GM19395 (cell line): ENCODE data around the gene MEI1.
"Not testable (repeated sequence)": the region's sequence is repeated elsewhere in the genome, so short reads cannot be mapped to it uniquely, and the experiment has no call there.

ENCODE experiments used
- ATAC-seq: cut with Tn5 transposase; IDR thresholded peaks from one replicate; pipeline ENCODE4 v1.9.1; 2021; ENCODE audit warnings: mild to moderate bottlenecking, moderate library complexity; ENCODE audit not compliant: unreplicated experiment

MEI1 gene

DNA sequence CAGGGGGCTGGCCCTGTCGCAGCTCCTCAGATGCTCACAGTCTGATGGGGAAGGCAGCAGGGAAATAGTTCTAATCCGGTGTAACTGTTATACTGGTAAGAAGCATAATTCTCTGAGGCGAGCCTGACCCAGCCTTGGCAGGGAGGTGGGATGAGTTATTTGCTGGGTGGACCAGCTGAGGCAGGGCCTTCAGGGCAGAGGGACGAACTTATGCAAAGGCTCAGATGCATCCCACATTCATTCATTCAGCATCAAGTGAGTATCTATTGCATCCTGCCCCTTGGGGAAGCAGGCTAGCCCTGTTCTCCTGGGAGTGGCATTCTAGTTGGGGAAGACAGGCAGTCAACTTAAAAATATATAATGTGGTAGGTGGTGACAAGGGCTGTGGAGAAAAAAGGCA lies 120.0 kb downstream of the MEI1 start:
- no peak for ATAC-seq

DNA sequence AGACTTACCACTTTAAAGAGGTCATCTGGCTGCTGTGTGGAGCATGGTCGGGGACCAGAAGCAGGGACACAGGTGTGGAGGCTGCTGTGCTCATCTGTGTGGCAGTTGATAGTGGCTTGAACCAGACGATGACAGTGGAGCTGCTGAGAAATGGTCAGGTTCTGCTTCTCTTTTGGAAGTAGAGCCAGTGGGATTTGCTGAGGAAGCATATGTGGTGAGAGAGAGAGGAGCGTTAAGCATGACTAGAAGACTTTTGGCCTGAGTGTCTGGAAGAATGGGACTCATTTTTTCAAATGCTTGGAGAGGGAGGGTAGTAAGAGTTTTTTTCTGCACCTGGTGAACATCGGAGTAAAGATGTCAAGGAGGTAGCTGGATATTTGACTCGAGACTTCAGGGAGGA lies 121.1 kb downstream of the MEI1 start:
- ATAC-seq, result no peak

DNA sequence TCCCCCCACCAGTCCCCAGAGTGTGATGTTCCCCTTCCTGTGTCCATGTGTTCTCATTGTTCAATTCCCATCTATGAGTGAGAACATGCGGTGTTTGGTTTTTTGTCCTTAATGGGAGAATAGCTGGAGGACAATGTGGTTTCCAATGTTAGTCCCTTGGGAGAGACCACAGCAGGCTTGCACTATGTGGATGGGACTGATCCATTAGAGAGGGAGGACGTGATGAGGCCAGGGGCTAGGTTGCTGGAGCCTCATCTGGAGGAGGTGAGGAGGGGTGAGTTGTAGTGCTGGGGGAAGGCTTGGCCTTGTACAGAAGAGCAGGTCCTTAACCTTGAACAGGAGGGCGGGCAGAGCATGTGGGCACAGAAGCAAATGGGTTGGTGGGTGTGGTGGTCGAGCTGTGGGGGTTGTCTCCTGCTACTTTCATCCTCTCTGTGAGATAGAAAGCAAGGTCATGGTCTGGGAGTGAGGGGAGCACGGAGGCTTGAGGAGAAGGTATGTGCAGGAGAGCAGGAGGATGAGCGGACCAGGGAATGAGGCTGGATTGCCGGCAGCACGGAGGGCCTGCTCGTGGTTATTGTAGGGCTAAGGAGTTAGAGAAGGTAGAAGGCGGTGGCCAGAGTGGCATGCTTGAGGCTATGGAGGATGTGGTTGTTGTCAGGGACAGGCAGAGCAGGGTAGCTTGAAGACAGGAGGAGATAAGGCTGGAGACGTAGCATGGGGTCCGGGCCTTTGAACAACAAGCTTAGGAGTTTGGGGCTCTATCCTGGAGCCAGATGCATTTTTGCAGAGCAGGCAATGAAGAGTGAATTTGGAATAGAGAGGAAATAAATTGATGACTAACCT lies 122.4 kb downstream of the MEI1 start:
- ATAC-seq, result no peak

DNA sequence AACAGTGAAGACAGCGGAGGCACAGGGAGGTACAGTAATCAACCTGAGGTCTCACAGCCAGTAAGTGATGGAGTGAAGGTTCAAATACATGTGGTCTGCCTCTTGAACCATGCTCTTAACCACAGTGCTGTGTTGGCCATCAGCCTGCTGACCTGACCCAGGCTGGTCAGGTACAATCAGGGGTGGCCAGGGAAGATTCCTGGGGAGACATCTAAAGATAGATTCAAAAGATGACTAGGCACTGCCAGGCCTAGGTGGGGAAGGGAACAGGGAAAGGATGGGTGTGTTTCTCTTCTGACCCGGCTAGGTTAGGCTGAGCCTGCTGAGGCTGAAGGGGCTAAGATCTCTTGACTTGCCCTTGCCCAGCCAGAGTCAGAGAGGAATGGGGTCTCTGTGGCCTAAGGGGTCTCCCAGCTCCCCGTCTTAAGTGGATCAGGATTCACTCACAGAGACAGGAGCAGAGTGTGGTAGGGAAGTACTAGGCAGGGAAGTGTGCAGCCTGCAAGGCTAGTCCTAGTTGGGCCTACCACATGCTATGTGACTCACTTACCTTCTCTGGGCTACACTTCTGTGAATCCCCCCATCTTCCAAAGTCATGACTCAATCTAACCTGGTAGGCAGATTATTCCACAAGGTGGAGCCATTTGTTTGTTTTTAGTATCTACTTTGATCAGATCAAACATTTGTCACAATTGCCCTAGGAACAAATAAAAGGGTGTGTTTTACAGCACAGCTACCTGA lies 123.2 kb downstream of the MEI1 start:
- ATAC-seq, result no peak

DNA sequence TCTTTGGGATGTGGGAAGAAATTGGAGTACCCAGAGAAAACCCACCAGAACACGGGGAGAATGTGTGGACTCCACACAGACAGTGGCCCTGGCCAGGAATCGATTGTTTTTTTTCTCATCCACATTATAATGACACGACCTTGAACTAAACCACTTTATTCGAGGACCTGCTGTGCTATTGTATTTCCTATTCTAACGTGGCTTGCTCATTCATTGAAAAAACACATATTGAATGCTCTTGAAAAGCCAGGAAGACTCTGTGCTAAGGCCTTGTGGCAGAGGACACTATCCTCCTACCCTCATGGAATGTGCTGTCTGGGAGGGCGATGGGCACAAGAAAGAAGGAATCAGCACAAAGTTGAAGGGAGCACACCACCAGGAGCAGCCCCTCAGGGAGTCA lies 124.5 kb downstream of the MEI1 start:
- no peak for ATAC-seq

DNA sequence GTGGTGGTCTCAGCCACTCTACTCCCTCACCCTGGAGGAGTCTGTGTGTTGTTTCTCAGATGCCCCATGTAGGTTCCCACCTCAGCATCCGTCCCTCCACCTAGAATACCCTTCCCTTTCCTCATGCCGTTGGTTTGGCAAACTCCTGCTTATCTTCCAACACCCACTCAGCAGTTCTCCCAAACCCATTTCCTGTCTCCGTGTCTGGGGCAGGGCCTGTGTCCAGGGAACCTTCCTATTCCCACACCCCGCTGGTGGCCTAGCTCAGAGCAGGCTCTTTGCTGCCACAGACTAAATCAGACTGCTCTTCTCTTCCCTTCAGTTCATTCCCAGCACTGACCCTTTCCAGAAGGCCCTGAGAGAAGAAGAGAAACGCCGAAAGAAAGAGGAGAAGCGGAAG lies 126.1 kb downstream of the MEI1 start:
- no peak for ATAC-seq

DNA sequence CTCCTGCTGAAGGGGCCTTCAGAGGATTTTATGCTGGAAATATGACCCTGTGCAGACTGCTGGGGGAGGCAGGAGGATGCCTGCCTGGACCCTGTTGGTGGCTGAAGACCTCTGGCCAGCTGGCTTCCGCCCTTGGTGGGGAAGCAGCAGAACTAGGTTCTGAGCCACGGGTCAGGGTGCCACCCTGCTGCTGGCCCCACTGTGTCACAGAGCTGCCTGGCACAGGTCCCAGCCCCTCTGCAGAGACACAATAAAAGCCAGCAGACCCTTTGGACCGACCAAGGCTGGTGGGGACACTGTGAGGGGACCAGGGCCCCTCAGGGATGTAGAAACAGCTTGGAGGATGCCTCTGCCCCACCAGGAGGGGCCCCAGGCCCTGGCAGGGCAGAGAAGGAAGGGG lies 126.7 kb downstream of the MEI1 start:
- ATAC-seq, result no peak

DNA sequence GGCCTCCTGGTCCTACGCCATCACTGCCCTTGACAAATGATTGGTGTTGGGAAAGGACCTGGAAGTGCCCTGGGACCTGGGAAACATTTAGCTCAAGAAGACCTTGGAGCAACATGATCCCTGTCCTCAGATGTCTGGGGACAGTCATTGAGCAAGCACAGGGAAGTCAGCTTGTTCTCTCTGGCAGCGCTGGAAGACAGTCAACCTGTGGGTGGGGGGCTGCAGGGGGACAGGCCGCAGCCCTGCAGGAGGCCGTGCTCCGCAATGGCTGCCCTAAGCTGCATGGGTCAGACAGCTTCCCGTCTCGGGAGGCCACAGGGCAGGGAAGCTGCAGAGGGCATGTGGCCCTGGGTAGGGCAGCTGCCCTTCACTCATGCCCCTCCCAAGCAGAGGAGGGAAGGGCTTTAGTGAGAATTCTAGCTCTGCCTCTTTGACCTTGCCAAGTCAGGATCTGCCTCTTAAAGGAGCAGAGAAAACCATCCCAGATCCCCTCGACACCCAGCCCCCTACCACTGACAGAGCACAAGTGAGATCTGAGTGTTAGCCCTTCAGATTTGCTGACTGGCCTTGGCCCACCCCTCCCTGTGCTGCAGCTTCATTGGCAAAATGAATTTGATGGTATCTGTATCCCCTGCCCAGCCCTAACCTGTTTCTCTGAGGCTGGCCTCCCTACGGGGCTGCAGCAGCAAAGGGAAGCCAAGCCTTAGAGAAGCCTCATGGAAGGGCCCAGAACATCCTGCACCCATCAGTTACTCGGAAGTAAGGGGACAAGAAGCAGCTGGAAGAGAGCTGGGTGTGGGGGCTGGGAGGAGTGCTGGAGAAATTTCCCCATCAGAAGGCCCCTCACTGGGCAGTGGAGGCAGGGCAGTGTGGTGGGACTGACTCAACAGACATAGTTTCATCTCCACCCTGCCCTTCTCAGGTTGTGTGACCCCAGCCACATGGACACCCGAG lies 127.4 kb downstream of the MEI1 start:
- ATAC-seq, result no peak

DNA sequence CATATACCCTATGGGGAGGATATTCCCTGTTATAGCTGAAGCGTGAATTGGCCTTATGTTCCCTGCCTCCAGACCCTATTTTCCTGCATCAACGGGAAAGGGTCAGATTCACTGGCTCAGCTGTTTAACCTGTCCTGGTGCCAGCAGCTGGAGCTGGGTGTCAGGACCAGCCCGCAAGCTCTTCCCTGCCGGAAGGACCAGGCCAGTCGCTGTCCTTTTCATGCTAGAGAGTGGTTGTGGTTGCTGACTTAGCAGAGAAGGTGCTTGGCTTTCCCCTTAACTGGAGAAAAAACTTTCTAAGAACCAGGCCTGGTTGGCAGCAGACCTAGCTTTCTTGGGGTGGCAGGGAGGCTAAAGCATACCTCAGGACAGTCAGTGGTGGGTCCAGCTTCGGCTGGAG lies 128.4 kb downstream of the MEI1 start:
- no peak for ATAC-seq

- no peak for ATAC-seq
Observed at GRCh38 chr22:41828516-41828915, 129.2 kb downstream of the MEI1 start.

DNA sequence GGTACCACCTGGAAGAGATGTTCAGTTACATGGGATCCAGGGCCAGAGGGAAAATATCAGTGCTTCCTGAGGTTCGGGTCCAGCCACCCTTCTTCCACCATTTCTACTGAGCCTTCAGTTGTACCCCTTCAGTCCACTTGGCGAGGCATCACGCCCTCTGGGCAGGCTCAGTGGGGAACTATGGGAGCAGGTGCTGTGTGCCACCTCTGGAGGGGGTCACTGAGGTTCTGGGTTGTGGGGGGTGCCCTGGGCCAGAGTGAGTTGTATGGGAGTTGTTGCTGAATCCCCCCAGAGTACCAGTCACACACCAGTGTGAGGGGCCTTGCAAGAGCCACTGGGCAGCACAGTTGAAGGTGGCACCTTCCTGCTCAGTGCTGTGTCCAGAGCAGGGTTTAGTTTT lies 130.9 kb downstream of the MEI1 start:
- no peak for ATAC-seq

DNA sequence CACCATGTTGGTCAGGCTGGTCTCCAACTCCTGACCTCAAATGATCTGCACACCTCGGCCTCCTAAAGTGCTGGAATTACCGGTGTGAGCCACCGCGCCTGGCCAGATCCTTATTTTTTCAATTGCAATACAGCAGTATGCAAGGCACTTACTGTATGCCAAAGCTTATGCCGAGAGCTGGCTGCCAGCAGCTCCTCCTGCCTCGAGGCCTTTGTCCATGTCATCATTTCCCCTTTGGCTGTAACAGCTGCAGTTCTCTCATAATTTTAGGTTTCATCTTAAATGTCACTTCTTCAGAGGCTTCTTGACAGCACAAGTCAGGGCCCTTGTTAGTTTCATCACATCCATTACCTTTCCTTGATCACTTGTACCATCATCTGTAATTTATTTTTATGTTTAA lies 132.1 kb downstream of the MEI1 start:
- no peak for ATAC-seq

DNA sequence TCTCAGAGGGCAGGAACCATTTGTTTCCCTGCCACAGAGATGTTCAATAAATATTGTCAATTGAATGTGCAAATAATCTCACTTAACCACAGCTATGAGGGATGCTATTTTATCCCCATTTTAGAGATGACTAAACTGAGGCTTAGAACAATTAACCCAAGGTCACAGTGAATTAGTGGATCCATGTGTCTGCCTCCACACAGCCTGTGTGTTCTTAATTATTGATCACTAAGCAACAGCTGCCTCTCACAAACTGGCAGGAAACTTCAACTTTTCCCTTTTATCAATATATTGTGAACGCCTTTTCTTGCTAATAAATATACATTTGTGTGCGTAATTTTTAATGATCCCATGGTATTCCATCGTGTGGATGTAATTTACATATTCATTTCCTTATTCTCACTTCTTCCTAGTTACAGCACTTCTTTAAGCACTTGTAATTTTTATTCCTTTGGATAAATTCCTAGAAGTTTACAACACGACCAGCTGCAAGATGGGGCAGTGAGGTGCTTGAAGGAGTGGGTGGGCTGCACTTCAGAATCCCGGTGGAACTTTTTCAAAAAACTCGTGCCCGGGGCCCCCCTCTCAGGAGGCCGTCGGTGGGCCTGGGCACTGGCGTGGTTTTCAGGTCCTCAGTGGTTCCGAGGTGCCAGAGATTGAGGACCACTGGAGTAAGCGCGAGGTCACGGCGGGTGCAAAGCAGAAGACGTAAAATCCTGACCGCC lies 132.7 kb downstream of the MEI1 start:
- no peak for ATAC-seq

DNA sequence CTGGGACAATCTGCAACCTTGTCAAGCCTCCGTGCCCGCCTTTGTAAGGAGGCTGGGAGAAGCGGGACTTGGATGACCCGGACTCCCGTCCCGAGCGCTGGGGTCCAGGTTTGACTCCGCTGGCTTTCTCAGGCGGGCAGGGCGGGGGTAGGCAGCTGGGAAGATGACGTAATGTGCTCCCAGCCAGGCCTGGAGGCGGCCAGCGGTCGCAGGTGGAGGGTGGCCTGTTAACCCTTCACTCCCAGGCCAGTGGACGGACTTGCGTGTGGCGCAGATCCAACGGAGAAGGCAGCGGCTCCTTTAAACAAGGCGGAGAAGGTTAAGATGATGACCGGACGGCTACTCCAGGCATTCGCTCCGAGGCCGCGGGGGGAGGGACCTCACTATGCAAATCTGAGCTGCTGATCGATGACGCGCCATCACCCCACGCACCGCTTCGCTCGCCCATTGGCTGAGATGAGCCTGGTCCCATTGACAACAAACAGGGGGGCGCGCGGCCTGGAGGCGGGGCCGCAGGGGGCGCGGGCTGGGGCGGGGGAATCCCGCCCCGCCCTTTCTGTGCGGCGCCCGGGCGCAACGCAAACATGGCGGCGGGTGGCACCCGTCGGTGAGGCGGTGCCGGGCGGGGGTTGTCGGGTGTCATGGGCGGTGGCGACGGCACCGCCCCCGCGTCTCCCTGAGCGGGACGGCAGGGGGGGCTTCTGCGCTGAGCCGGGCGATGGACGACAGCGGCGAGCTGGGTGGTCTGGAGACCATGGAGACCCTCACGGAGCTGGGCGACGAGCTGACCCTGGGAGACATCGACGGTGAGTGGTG lies 133.5 kb downstream of the MEI1 start, which contains the start of gene SREBF2:
SREBF2 (plus strand) TSS at position 553 of the 816 bp plus-strand sequence; CDS start at position 719, 166 bp downstream.
- ATAC-seq, result peak; percentile 83

GRCh38 chr22:41833369-41834004 lies 134.2 kb downstream of the MEI1 start:
- ATAC-seq, result no peak

DNA sequence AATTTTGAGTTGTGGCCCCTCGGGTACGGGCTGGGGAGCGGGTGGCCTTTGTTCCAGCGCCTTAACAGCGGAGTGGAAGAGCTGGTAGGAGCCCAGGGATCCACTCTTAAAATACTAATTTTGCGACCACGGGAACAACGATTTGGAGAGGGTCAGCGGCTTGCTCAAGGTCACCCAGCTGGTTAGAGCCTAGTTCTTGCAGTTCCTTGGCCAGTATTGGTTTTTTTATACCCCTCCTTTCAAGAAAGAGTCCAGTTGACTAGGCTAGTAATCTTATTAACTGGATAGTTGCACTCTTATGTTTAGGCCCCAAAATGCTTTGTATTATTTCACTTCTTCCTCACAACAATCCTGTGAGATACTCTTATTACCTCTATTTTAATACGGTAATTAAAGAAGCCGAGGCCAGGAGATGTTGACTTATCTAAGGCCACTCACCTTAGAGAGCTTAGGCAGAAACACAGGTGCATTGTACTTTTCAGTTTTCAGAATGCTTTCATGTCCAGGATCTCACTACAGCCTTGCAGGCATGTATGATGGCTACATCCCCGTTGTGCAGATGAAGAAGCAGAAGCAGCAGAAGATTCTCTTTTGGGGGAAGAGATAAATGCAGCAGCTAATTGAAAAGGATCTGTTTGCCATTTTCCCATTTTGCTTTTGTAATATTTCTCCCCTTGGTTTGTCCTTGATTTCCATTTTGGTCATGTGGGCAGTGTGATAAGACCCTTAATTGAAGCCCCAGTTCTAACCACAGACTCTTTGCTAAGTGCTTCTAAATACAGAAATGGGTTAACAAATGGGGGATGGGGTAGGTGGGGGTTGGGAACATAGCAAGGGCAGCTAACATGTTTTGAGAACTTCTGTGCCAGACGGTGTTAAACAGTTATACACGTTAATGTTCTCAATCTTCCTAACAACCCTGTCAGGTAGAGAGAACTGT lies 135.0 kb downstream of the MEI1 start:
- ATAC-seq, result no peak

GRCh38 chr22:41835462-41835861 lies 136.2 kb downstream of the MEI1 start:
- ATAC-seq, result not testable (repeated sequence)

DNA sequence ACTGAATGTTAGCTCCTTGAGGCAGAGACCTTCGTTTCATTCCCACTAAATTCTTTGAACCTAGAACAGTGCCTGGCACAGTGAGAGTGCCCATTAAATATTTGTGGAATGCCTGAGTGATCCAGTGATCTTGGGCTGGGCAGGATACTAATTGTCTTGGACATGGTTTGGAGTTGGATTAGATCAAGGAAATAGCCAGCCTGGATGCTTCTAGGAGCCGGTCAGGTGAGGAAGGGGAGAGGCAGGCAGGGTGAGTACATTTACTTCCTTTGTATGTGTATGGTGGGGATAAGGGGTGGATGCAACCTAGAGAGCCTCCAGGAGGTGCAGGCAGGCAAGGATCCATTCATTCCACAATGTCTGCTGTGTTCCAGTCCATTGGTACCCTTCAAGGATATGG lies 137.2 kb downstream of the MEI1 start:
- ATAC-seq, result no peak
